Ramos (cell line): ENCODE results near the gene MYL9.

ENCODE experiments used
- in situ Hi-C: fragments of 300-500 bp; cut with MboI; formaldehyde crosslinking; loops from one replicate; pipeline ENCODE4 v1.14.3; 2022; ENCODE audit warnings: low sequenced_read_pairs; ENCODE audit not compliant: unreplicated experiment

Gene MYL9

GRCh38 chr20:36578356-36579041, 37.2 kb downstream of the MYL9 start:
- in situ Hi-C loops = no loop called here

- in situ Hi-C loops = no loop called here
These were observed 38.8 kb downstream of the MYL9 start for GRCh38 chr20:36579996-36580545.

GRCh38 chr20:36582322-36582721, 41.0 kb downstream of the MYL9 start:
- in situ Hi-C loops = no loop called here

GRCh38 chr20:36582821-36583220, 41.5 kb downstream of the MYL9 start:
- in situ Hi-C loops = no loop called here

GRCh38 chr20:36584018-36584481, 42.7 kb downstream of the MYL9 start:
- in situ Hi-C loops = no loop called here

- in situ Hi-C loops = no loop called here
These were observed 44.2 kb downstream of the MYL9 start for GRCh38 chr20:36585410-36586125.

- in situ Hi-C loops = no loop called here
These were observed 46.2 kb downstream of the MYL9 start for GRCh38 chr20:36587388-36588070.

GRCh38 chr20:36591281-36591680, 50.0 kb downstream of the MYL9 start:
- in situ Hi-C loops = no loop called here

- in situ Hi-C loops = no loop called here
These were observed 50.7 kb downstream of the MYL9 start for GRCh38 chr20:36591854-36592641.

- in situ Hi-C loops = no loop called here
These were observed 52.1 kb downstream of the MYL9 start for GRCh38 chr20:36593347-36593929.

- in situ Hi-C loops = loop anchor here (5.0 kb wide), 1 partner anchor 33 kb away; no protein-coding TSS in a partner anchor
These were observed 58.6 kb downstream of the MYL9 start for GRCh38 chr20:36599912-36600345.
